IMR-90 (cell line): Measurements from ENCODE around the gene FIGLA. TPM values are rescaled to one million over a fixed set of nuclear protein-coding genes. Genes with fewer than 3 reads are reported as not detected.

ENCODE experiments used
- ATAC-seq: fragments of 200-7000 bp; cut with Tn5 transposase; 2 replicates; pipeline ENCODE4 v1.9.1; 2020; ENCODE audit warnings: low read depth, mild to moderate bottlenecking, moderate library complexity
- BruUV-seq: library from RNA; stranded (reverse); fragments of 400-500 nt; replicated peaks from 2 replicates; lab custom pipeline; 2021; lab: Mats Ljungman, UMichigan
- CTCF ChIA-PET: fragments of 300-600 bp; formaldehyde crosslinking; extraction: SDS; loops from one replicate; lab custom pipeline; 2021; ENCODE audit warnings: antibody characterized with exemption; lab: Yijun Ruan, JAX
- POLR2A ChIA-PET: fragments of 300-600 bp; sonication (Branson Sonifier 250); formaldehyde crosslinking; loops from one replicate; lab custom pipeline; 2022; ENCODE audit warnings: antibody characterized with exemption; ENCODE audit not compliant: unreplicated experiment; lab: Charles Lee
- DNase-seq: peaks from one replicate; pipeline ENCODE4 v3.0.0; 2013
- H2AFZ ChIP-seq: replicated peaks from 2 replicates; pipeline ENCODE3; 2013; ENCODE audit warnings: low read length, mild to moderate bottlenecking; ENCODE audit not compliant: poor library complexity
- H2AK5ac ChIP-seq: 2 replicates; pipeline ENCODE4 v1.6.1; 2013; ENCODE audit warnings: low read depth, low read length, inconsistent platforms
- H2AK9ac ChIP-seq: replicated peaks from 2 replicates; pipeline ENCODE3; 2013; ENCODE audit warnings: mild to moderate bottlenecking, low read depth, low read length, moderate library complexity; ENCODE audit not compliant: poor library complexity
- H2BK120ac ChIP-seq: 2 replicates; pipeline ENCODE4 v1.6.1; 2013; ENCODE audit warnings: low read depth, low read length, inconsistent platforms
- H2BK15ac ChIP-seq: 3 replicates; pipeline ENCODE4 v1.6.1; 2013; ENCODE audit warnings: low read depth, low read length, inconsistent platforms
- H2BK20ac ChIP-seq: 2 replicates; pipeline ENCODE4 v1.6.1; 2013; ENCODE audit warnings: low read depth, mild to moderate bottlenecking, inconsistent platforms, low read length, moderate library complexity
- H2BK5ac ChIP-seq: 2 replicates; pipeline ENCODE4 v1.6.1; 2013; ENCODE audit warnings: mild to moderate bottlenecking, low read depth, low read length, inconsistent platforms; ENCODE audit not compliant: poor library complexity, severe bottlenecking
- H3K14ac ChIP-seq: replicated peaks from 2 replicates; pipeline ENCODE4 v1.6.1; 2013; ENCODE audit warnings: low read depth, low read length, inconsistent platforms
- H3K18ac ChIP-seq: 2 replicates; pipeline ENCODE4 v1.6.1; 2013; ENCODE audit warnings: low read depth, low read length, control low read depth
- H3K23ac ChIP-seq: 2 replicates; pipeline ENCODE4 v1.6.1; 2013; ENCODE audit warnings: low read depth, low read length, inconsistent platforms
- H3K27ac ChIP-seq: 2 replicates; pipeline ENCODE4 v1.5.1; 2013; ENCODE audit warnings: mild to moderate bottlenecking, control low read depth, low read length; ENCODE audit not compliant: insufficient read depth
- H3K27me3 ChIP-seq: 2 replicates; pipeline ENCODE4 v1.6.1; 2013; ENCODE audit warnings: low read length; ENCODE audit not compliant: control insufficient read depth, insufficient read depth
- H3K36me3 ChIP-seq: 2 replicates; pipeline ENCODE4 v1.6.1; 2013; ENCODE audit warnings: low read length, mixed read lengths; ENCODE audit not compliant: control insufficient read depth, insufficient read depth
- H3K4ac ChIP-seq: 2 replicates; pipeline ENCODE4 v1.6.1; 2013; ENCODE audit warnings: low read depth, low read length, inconsistent platforms
- H3K4me1 ChIP-seq: 2 replicates; pipeline ENCODE4 v1.6.1; 2013; ENCODE audit warnings: low read length, mixed read lengths; ENCODE audit not compliant: control insufficient read depth, insufficient read depth
- H3K4me2 ChIP-seq: 2 replicates; pipeline ENCODE4 v1.6.1; 2013; ENCODE audit warnings: low read depth, mild to moderate bottlenecking, control low read depth, low read length, moderate library complexity
- H3K4me3 ChIP-seq: 2 replicates; pipeline ENCODE4 v1.5.1; 2013; ENCODE audit warnings: low read depth, mild to moderate bottlenecking, control low read depth, low read length, moderate library complexity; ENCODE audit not compliant: insufficient read depth
- H3K56ac ChIP-seq: 2 replicates; pipeline ENCODE4 v1.6.1; 2013; ENCODE audit warnings: low read length, inconsistent platforms; ENCODE audit not compliant: insufficient read depth; ENCODE audit errors: extremely low read depth
- H3K79me1 ChIP-seq, 2 experiments: 2 replicates each; pipeline ENCODE4 v1.6.1; 2013; ENCODE audit warnings: low read length in 2 of 2, inconsistent platforms in 1 of 2, low read depth in 1 of 2
- H3K9ac ChIP-seq: 2 replicates; pipeline ENCODE4 v1.6.1; 2013; ENCODE audit warnings: low read depth, low read length, control low read depth
- H3K9me1 ChIP-seq: 2 replicates; pipeline ENCODE4 v1.6.1; 2013; ENCODE audit warnings: low read length, inconsistent platforms; ENCODE audit not compliant: insufficient read depth
- H3K9me3 ChIP-seq: 2 replicates; pipeline ENCODE4 v1.6.1; 2013; ENCODE audit warnings: low read length; ENCODE audit not compliant: control insufficient read depth, insufficient read depth
- H4K20me1 ChIP-seq: 2 replicates; pipeline ENCODE4 v1.6.1; 2013; ENCODE audit warnings: low read length, inconsistent platforms; ENCODE audit not compliant: insufficient read depth
- H4K5ac ChIP-seq: 2 replicates; pipeline ENCODE4 v1.6.1; 2013; ENCODE audit warnings: mild to moderate bottlenecking, low read depth, low read length, control low read depth
- H4K8ac ChIP-seq, 2 experiments: 2 replicates each; pipeline ENCODE4 v1.6.1; 2013; ENCODE audit warnings: low read depth in 2 of 2, low read length in 2 of 2, control low read depth in 1 of 2, inconsistent platforms in 1 of 2
- H4K91ac ChIP-seq: 2 replicates; pipeline ENCODE4 v1.6.1; 2013; ENCODE audit warnings: low read depth, low read length, inconsistent platforms; ENCODE audit not compliant: insufficient read depth
- BHLHE40 ChIP-seq: fragments of 150-350 bp; IDR thresholded peaks from 2 replicates; pipeline ENCODE4 v1.6.1; 2016; ENCODE audit warnings: mild to moderate bottlenecking, low read depth, low read length
- CEBPB ChIP-seq: IDR thresholded peaks from 2 replicates; pipeline ENCODE4 v1.6.1; 2012; ENCODE audit warnings: low read depth, low read length, improper control_type of control experiment
- CHD1 ChIP-seq: IDR thresholded peaks from 2 replicates; pipeline ENCODE4 v1.6.1; 2012; ENCODE audit warnings: low read depth, low read length, improper control_type of control experiment
- CTCF ChIP-seq: conservative IDR thresholded peaks from 2 replicates; pipeline ENCODE4 v1.5.1; 2012; ENCODE audit warnings: mild to moderate bottlenecking, low read depth, low read length, improper control_type of control experiment
- ELK1 ChIP-seq: fragments of 150-350 bp; IDR thresholded peaks from 2 replicates; pipeline ENCODE4 v1.6.1; 2016; ENCODE audit warnings: low read depth, mild to moderate bottlenecking, low read length, moderate library complexity, borderline replicate concordance
- FOS ChIP-seq: fragments of 150-350 bp; IDR thresholded peaks from 2 replicates; pipeline ENCODE4 v1.6.1; 2016; ENCODE audit warnings: low read depth, low read length
- MAFK ChIP-seq: IDR thresholded peaks from 2 replicates; pipeline ENCODE4 v1.6.1; 2012; ENCODE audit warnings: low read depth, low read length, improper control_type of control experiment
- MAZ ChIP-seq: IDR thresholded peaks from 2 replicates; pipeline ENCODE4 v1.6.1; 2012; ENCODE audit warnings: low read depth, mild to moderate bottlenecking, low read length, improper control_type of control experiment, moderate library complexity, borderline replicate concordance
- MXI1 ChIP-seq: IDR thresholded peaks from 2 replicates; pipeline ENCODE4 v1.6.1; 2012; ENCODE audit warnings: low read depth, mild to moderate bottlenecking, low read length, moderate library complexity, borderline replicate concordance
- NFE2L2 ChIP-seq: fragments of 150-350 bp; IDR thresholded peaks from 2 replicates; pipeline ENCODE4 v1.6.1; 2016; ENCODE audit warnings: low read depth, mild to moderate bottlenecking, low read length
- POLR2A ChIP-seq: IDR thresholded peaks from 2 replicates; pipeline ENCODE4 v1.6.1; 2012; ENCODE audit warnings: mild to moderate bottlenecking, low read depth, low read length
- RAD21 ChIP-seq: IDR thresholded peaks from 2 replicates; pipeline ENCODE4 v1.6.1; 2012; ENCODE audit warnings: low read length, improper control_type of control experiment
- RCOR1 ChIP-seq: IDR thresholded peaks from 2 replicates; pipeline ENCODE4 v1.6.1; 2012; ENCODE audit warnings: mild to moderate bottlenecking, low read length, improper control_type of control experiment; ENCODE audit not compliant: insufficient replicate concordance
- RFX5 ChIP-seq: IDR thresholded peaks from 2 replicates; pipeline ENCODE4 v1.8.0; 2012; ENCODE audit warnings: low read depth, mild to moderate bottlenecking, low read length, moderate library complexity
- SMC3 ChIP-seq: fragments of 150-350 bp; IDR thresholded peaks from 2 replicates; pipeline ENCODE4 v1.6.1; 2016; ENCODE audit warnings: low read depth, mild to moderate bottlenecking, antibody characterized with exemption, low read length, moderate library complexity
- USF2 ChIP-seq: fragments of 150-350 bp; IDR thresholded peaks from 2 replicates; pipeline ENCODE4 v1.6.1; 2017; ENCODE audit warnings: mild to moderate bottlenecking, antibody characterized with exemption, low read length, low read depth
- WGBS, 2 experiments: methylation state at CpG; one replicate each; pipeline versions ENCODE4 v1.1.5 to v1.1.7; 2013; ENCODE audit warnings: missing lambda C conversion rate in 2 of 2; ENCODE audit not compliant: insufficient read length in 1 of 2; ENCODE audit errors: extremely low coverage in 2 of 2; 5-methylcytosine and 5-hydroxymethylcytosine counted together
- dilution Hi-C: fragments of 300-500 bp; cut with HindIII; formaldehyde crosslinking; loops from one replicate; pipeline ENCODE4 v1.14.3; 2018; ENCODE audit warnings: low sequenced_read_pairs; ENCODE audit not compliant: unreplicated experiment
- in situ Hi-C: fragments of 300-500 bp; cut with MboI; formaldehyde crosslinking; loops from 3 replicates; pipeline ENCODE4 v1.14.3; 2019; ENCODE audit warnings: low sequenced_read_pairs, inconsistent platforms, mixed read lengths
- intact Hi-C: fragments of 100-400 bp; cut with micrococcal nuclease; formaldehyde crosslinking; loops from 2 replicates; pipeline ENCODE4 v1.10.0; 2022
- polyA plus RNA-seq, 3 experiments: library from polyadenylated mRNA; depleted of rRNA; stranded (reverse); fragments of >200 nt; gene quantifications; 2 replicates each; pipeline ENCODE4 v1.2.3, GENCODE V29; 2012; ENCODE audit warnings: low replicate concordance in 1 of 3
- total RNA-seq: library from RNA; depleted of rRNA; stranded (reverse); fragments of >200 nt; gene quantifications from 2 replicates; pipeline ENCODE4 v1.2.3, GENCODE V29; 2012

The FIGLA gene
- total and polyA plus RNA-seq, 2 of the 4 experiments (the other 2 are of a cell fraction): not detected

- Histone ChIP-seq H2BK15ac (no peak overlapping the region), H3K18ac (no peak overlapping the region), H2AFZ (no peak overlapping the region), H3K4me1 (no peaks in the 10 kb centered on the region), H2BK120ac (no peak overlapping the region), H3K9me3 (no peaks in the 10 kb centered on the region), H3K4ac (no peak overlapping the region), H4K5ac (no peak overlapping the region), H4K8ac (no peak overlapping the region), H3K36me3 (no peaks in the 10 kb centered on the region), H2AK5ac (no peak overlapping the region), H3K27ac (no peak overlapping the region), H2BK5ac (no peak overlapping the region), H3K27me3 (peaks cover 48% of the 10 kb centered on the region), H3K14ac (no peak overlapping the region), H4K91ac (no peak overlapping the region), H3K4me3 (no peak overlapping the region), H3K23ac (no peak overlapping the region), H2AK9ac (no peak overlapping the region), H3K9me1 (peaks cover 2% of the 10 kb centered on the region; the same call in 1 of the 2 replicates), H4K20me1 (no peaks in the 10 kb centered on the region), H3K79me1 (no peaks in the 10 kb centered on the region), H3K9ac (no peak overlapping the region), H2BK20ac (no peak overlapping the region), H3K4me2 (no peak overlapping the region), H3K56ac (no peak overlapping the region)
- no TSS peak for BruUV-seq
- intact Hi-C loops (no loop called here), dilution Hi-C loops (no loop called here), in situ Hi-C loops (no loop called here)
- DNase-seq (no peak), ATAC-seq (no peak)
- POLR2A ChIA-PET: no interaction called here
- CTCF ChIA-PET: no interaction called here
- WGBS, 2 experiments: no CpG with 5 or more reads among the region's 7 CpGs
- TF ChIP-seq FOS (no peak), RAD21 (no peak), MAFK (no peak), MXI1 (no peak), RCOR1 (no peak), NFE2L2 (no peak), USF2 (no peak), CHD1 (no peak), SMC3 (no peak), MAZ (no peak), ELK1 (no peak), CTCF (no peak), BHLHE40 (no peak), RFX5 (no peak), CEBPB (no peak), POLR2A (no peak)
Measured at GRCh38 chr2:70768590-70769085, 21.8 kb downstream of the FIGLA start.
